Measurements from ENCODE around the gene NR2F6.

Gene NR2F6

GRCh38 chr19:17248011-17248776, 2.5 kb upstream of the NR2F6 start:
- Histone ChIP-seq H3K36me3 (ENCODE audit: control insufficient read depth in 2 of 2, insufficient read depth in 1 of 2, low read length in 2 of 2) (no peaks in the 10 kb centered on the region), H3K27ac (ENCODE audit: extremely low read depth, low read depth, low read length) (no peak overlapping the region), H3K4me1 (ENCODE audit: control insufficient read depth, insufficient read depth, low read length) (peaks cover 10% of the 10 kb centered on the region), H3K4me3 (ENCODE audit: low read depth, low read length) (no peak overlapping the region), H3K9me3 (ENCODE audit: control insufficient read depth, insufficient read depth, low read depth, low read length) (no peaks in the 10 kb centered on the region)
- peak; percentile 62 for TF ChIP-seq ZIC2 (tag by site-specific recombination; IDR thresholded peaks at IDR 0.05)
- TF ChIP-seq ZFP41 (tag by site-specific recombination; IDR thresholded peaks at IDR 0.05; ENCODE audit: borderline replicate concordance) = no peak
- TF ChIP-seq IKZF3 (tag by site-specific recombination; IDR thresholded peaks at IDR 0.05) = 0 out of 2 replicates have a peak, but pooled peaks have one; percentile 27
- TF ChIP-seq ZNF23 (tag by site-specific recombination; IDR thresholded peaks at IDR 0.05; ENCODE audit: borderline replicate concordance) = no peak
- peak; percentile 72 for TF ChIP-seq ZEB2 (tag by site-specific recombination; IDR thresholded peaks at IDR 0.05)
- TF ChIP-seq GLIS2 (tag by site-specific recombination; IDR thresholded peaks at IDR 0.05) = peak; percentile 44; the same call in 1 of the 2 replicates
- TF ChIP-seq GLIS1 (tag by site-specific recombination; IDR thresholded peaks at IDR 0.05) = peak; percentile 26; the same call in 1 of the 2 replicates
- 0 out of 2 replicates have a peak, but pooled peaks have one; percentile 26 for TF ChIP-seq EGR2 (tag by site-specific recombination; IDR thresholded peaks at IDR 0.05; ENCODE audit: low read depth)
- ChIA-PET POLR2A (interaction anchor here (1.3 to 2.2 kb wide), 4 partner anchors 13 to 33 kb away, joined by 4 to 12 read pairs (median 8); partner anchors contain the start of genes BABAM1, OCEL1 and USE1), CTCF (interaction anchor here (1.1 to 2.8 kb wide), 3 partner anchors 12 to 20 kb away, joined by 3 to 26 read pairs (median 6); no protein-coding TSS in a partner anchor)

DNA sequence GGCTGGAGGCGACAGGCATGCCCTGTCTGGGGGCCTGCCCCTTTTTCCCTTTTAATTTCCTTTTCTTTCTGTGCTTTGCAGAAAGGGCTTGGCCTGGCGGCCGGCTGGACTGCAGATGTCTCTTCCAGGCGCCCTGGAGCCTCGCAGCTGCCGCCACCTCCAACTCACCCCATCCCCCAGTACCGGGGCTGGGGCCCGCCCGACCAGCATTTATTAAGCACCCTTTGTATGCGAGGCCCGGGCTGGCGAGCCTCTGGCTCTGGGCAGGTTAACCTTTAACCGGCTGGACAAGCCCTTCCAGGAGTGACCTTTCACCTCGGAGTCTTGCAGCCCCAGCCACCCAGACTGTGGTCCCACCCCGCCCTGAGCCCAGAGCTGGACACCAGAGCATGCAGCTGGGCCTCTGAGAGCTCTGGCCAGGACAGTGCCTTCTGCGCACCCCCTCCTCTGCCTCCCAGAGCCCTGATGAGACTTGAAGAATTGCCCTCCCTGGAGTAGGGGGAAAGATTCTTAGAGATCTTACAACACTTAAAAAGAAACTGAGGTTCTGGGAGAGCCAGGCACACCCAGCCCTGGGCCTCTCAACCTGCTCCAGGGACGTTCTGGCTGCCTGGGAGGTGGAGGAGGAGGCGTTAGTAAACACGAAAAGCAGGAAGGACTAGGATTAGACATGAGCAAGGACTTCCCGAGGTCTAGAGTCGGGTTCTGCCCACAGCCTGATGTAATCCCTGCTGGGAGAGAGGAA, 1.1 kb upstream of the NR2F6 start:
- POLR2A ChIA-PET = no interaction called here

More for the DNA sequence above, 1.1 kb upstream of the NR2F6 start:
- Histone ChIP-seq H3K4me3 (ENCODE audit: low read depth, low read length) (peak overlapping the region; percentile 45), H3K4me1 (ENCODE audit: control insufficient read depth, insufficient read depth, low read length) (peaks cover 10% of the 10 kb centered on the region), H3K36me3 (ENCODE audit: control insufficient read depth in 2 of 2, insufficient read depth in 1 of 2, low read length in 2 of 2) (no peaks in the 10 kb centered on the region), H3K9me3 (ENCODE audit: control insufficient read depth, insufficient read depth, low read depth, low read length) (no peaks in the 10 kb centered on the region), H3K27ac (ENCODE audit: extremely low read depth, low read depth, low read length) (peak overlapping the region; percentile 79; the same call in 1 of the 2 replicates)
- TF ChIP-seq PRDM4 (tag by site-specific recombination; IDR thresholded peaks at IDR 0.05) = no peak
- TF ChIP-seq ZNF692 (tag by site-specific recombination; IDR thresholded peaks at IDR 0.05) = 0 out of 2 replicates have a peak, but pooled peaks have one; percentile 7
- no peak for TF ChIP-seq YY2 (tag by site-specific recombination; IDR thresholded peaks at IDR 0.05)
- TF ChIP-seq ZNF792 (tag by site-specific recombination; IDR thresholded peaks at IDR 0.05) = peak; percentile 78; the same call in 1 of the 2 replicates
- no peak for TF ChIP-seq REPIN1 (tag by site-specific recombination; IDR thresholded peaks at IDR 0.05; ENCODE audit: low read depth)
- peak; percentile 73; the same call in 1 of the 2 replicates for TF ChIP-seq EGR2 (tag by site-specific recombination; IDR thresholded peaks at IDR 0.05; ENCODE audit: low read depth)
- peak; percentile 83 for TF ChIP-seq ZFHX2 (tag by site-specific recombination; conservative IDR thresholded peaks at IDR 0.05)
- CTCF ChIA-PET = no interaction called here

Measured in HEK293 (cell line).